Amniotic epithelial cell (primary cell): ENCODE results near the gene DENR.
A peak's percentile ranks its signal among the peaks of the same experiment; 100 is the strongest.
"Not testable (repeated sequence)": the region's sequence is repeated elsewhere in the genome, so short reads cannot be mapped to it uniquely, and the experiment has no call there.

Experiments used
- DNase-seq: peaks from one replicate; pipeline ENCODE4 v3.0.0-alpha.2; 2010; ENCODE audit warnings: low read depth

The DENR gene

GRCh38 chr12:122752464-122753318 is at the start of gene DENR:
DENR (plus strand) TSS chr12:122752824; CDS start chr12:122753702, 878 bp downstream.
- DNase-seq: peak; percentile 95

- DNase-seq: peak; percentile 86
Measured at GRCh38 chr12:122702890-122703611, 49.6 kb upstream of the DENR start, which contains the start of gene HCAR2. HCAR2 (minus strand) TSS chr12:122703357; CDS start chr12:122703283, 74 bp downstream.

- peak; percentile 49 for DNase-seq
Measured at GRCh38 chr12:122703841-122704240, 48.8 kb upstream of the DENR start.

- not testable (repeated sequence) for DNase-seq
Measured at GRCh38 chr12:122709287-122709686, 43.3 kb upstream of the DENR start.

GRCh38 chr12:122710341-122710740 is 42.3 kb upstream of the DENR start:
- not testable (repeated sequence) for DNase-seq

GRCh38 chr12:122711266-122711665 is 41.4 kb upstream of the DENR start:
- not testable (repeated sequence) for DNase-seq

GRCh38 chr12:122713491-122714188 is 39.0 kb upstream of the DENR start:
- DNase-seq: not testable (repeated sequence)

- DNase-seq: peak; percentile 77
Measured at GRCh38 chr12:122715211-122715610, 37.4 kb upstream of the DENR start.

GRCh38 chr12:122716658-122717057 is 36.0 kb upstream of the DENR start, which contains the start of gene HCAR3:
HCAR3 (minus strand) TSS chr12:122716811; CDS start chr12:122716737, 74 bp downstream.
- DNase-seq: peak; percentile 54

- peak; percentile 67 for DNase-seq
Measured at GRCh38 chr12:122721057-122721545, 31.5 kb upstream of the DENR start.

- DNase-seq: no peak
Measured at GRCh38 chr12:122722387-122722786, 30.2 kb upstream of the DENR start.

GRCh38 chr12:122724641-122725243 is 27.9 kb upstream of the DENR start:
- no peak for DNase-seq

GRCh38 chr12:122725452-122726079 is 27.1 kb upstream of the DENR start:
- DNase-seq: no peak

GRCh38 chr12:122726080-122726558 is 26.5 kb upstream of the DENR start:
- peak; percentile 44 for DNase-seq

GRCh38 chr12:122729583-122730214 is 22.9 kb upstream of the DENR start:
- DNase-seq: no peak

GRCh38 chr12:122730215-122731014 is 22.2 kb upstream of the DENR start, which contains the start of gene HCAR1:
HCAR1 (minus strand) TSS chr12:122730844; CDS start chr12:122730339, 505 bp downstream.
- DNase-seq: no peak

- DNase-seq: no peak
Measured at GRCh38 chr12:122732170-122732569, 20.5 kb upstream of the DENR start.

GRCh38 chr12:122732611-122733010 is 20.0 kb upstream of the DENR start:
- DNase-seq: no peak

- peak; percentile 66 for DNase-seq
Measured at GRCh38 chr12:122738571-122738970, 14.1 kb upstream of the DENR start.
